ENCODE results near the gene SLC30A1. TPM values are rescaled to one million over a fixed set of nuclear protein-coding genes. Genes with fewer than 3 reads are reported as not detected.

The SLC30A1 gene
- polyA plus RNA-seq, 1 of the 3 experiments (the other 2 are of a cell fraction), result 6.9 TPM

- TF ChIP-seq MXI1 (IDR thresholded peaks at IDR 0.05; ENCODE audit: low read depth, low read length), result no peak
Measured at GRCh38 chr1:211578640-211579439, at the start of gene SLC30A1 (continued).

GRCh38 chr1:211628417-211628816, 49.5 kb upstream of the SLC30A1 start:
- WGBS (ENCODE audit: low lambda C conversion rate), result 79% methylated on average over 4 of the region's 4 CpGs
- peaks cover 6 to 17% of the 10 kb centered on the region in 2 experiments; a peak in 2 of 4 replicates for H3K4me1 ChIP-seq (ENCODE audit: control insufficient read depth in 1 of 2, insufficient read depth in 2 of 2, low read depth in 1 of 2, low read length in 1 of 2)

More at GRCh38 chr1:211628417-211628816, 49.5 kb upstream of the SLC30A1 start:
- Histone ChIP-seq H3K4me2 (no peak overlapping the region), H4K20me1 (ENCODE audit: insufficient read depth) (no peaks in the 10 kb centered on the region), H3F3A (replicated peaks; ENCODE audit: insufficient read depth) (peaks cover 3% of the 10 kb centered on the region), H2AFZ (ENCODE audit: low read depth) (no peak overlapping the region), H3K27me3 (ENCODE audit: insufficient read depth) (no peaks in the 10 kb centered on the region), H3K79me2 (ENCODE audit: insufficient read depth) (no peaks in the 10 kb centered on the region), H3K9me2 (no peaks in the 10 kb centered on the region), H3K36me3 (replicated peaks in 1 of 2; ENCODE audit: control insufficient read depth in 1 of 2, insufficient read depth in 2 of 2, low read length in 1 of 2) (no peaks in the 10 kb centered on the region), H3K9ac (no peak overlapping the region), H3K27ac (ENCODE audit: low read depth in 2 of 2, low read length in 1 of 2) (no peak overlapping the region), H3K9me3 (no peaks in the 10 kb centered on the region), H3K4me3 (ENCODE audit: low read depth in 2 of 2, low read length in 1 of 2) (no peak overlapping the region)
- TF ChIP-seq NFIC (IDR thresholded peaks at IDR 0.05; ENCODE audit: borderline replicate concordance) (no peak), SMC3 (IDR thresholded peaks at IDR 0.05; ENCODE audit: low read depth, low read length) (no peak), GABPA (IDR thresholded peaks at IDR 0.05; ENCODE audit: low read depth) (no peak), RFX5 (IDR thresholded peaks at IDR 0.05; ENCODE audit: low read length) (no peak), SIN3A (IDR thresholded peaks at IDR 0.05; ENCODE audit: borderline replicate concordance, low read depth, low read length) (no peak), EP300 (IDR thresholded peaks at IDR 0.05; ENCODE audit: borderline replicate concordance in 1 of 2, low read depth in 1 of 2, low read length in 1 of 2) (no peak), MAX (IDR thresholded peaks at IDR 0.05; ENCODE audit: low read depth) (no peak), USF2 (IDR thresholded peaks at IDR 0.05; ENCODE audit: borderline replicate concordance, low read depth, low read length) (no peak), MEF2A (IDR thresholded peaks at IDR 0.05; ENCODE audit: borderline replicate concordance, low read depth) (no peak), FOSL2 (IDR thresholded peaks at IDR 0.05; ENCODE audit: borderline replicate concordance, low read depth) (no peak), IRF3 (IDR thresholded peaks at IDR 0.05; ENCODE audit: low read depth, low read length) (no peak), PBX3 (IDR thresholded peaks at IDR 0.05) (no peak), RAD21 (IDR thresholded peaks at IDR 0.05; ENCODE audit: low read length) (no peak), POLR2AphosphoS5 (IDR thresholded peaks at IDR 0.05; ENCODE audit: low read depth, low read length) (no peak), USF1 (IDR thresholded peaks at IDR 0.05; ENCODE audit: borderline replicate concordance, low read depth) (no peak), ELF1 (IDR thresholded peaks at IDR 0.05) (no peak), TAF1 (IDR thresholded peaks at IDR 0.05; ENCODE audit: borderline replicate concordance, low read depth, low read length) (no peak)
- ChIA-PET CTCF (interaction anchor here (0.6 to 1.2 kb wide), 2 partner anchors 19 to 27 kb away, joined by 3 read pairs; no protein-coding TSS in a partner anchor), POLR2A (no interaction called here)
- no peak for DNase-seq

Data from SK-N-SH (cell line).